Ovary (tissue), 9 donors: Measurements from ENCODE around the gene BICD2. TPM values are rescaled to one million over a fixed set of nuclear protein-coding genes. Genes with fewer than 3 reads are reported as not detected.

ENCODE experiments used
- DNase-seq, 5 donors: peaks; one replicate each; pipeline ENCODE4 v3.0.0-alpha.2; 2019 to 2020
- H3K27ac ChIP-seq, 2 donors: fragments of 200-600 bp; one replicate each; pipeline versions ENCODE4 v1.5.1 to v1.8.0; 2019 to 2022
- H3K27me3 ChIP-seq: fragments of 200-600 bp; one replicate; pipeline ENCODE4 v1.8.0; 2022
- H3K36me3 ChIP-seq: fragments of 200-600 bp; sonication (generic); one replicate; pipeline ENCODE4 v1.5.1; 2019
- H3K4me1 ChIP-seq: one replicate; pipeline ENCODE4 v1.8.1; 2013; ENCODE audit warnings: mild to moderate bottlenecking, moderate library complexity; ENCODE audit not compliant: insufficient read depth
- H3K4me3 ChIP-seq: fragments of 200-600 bp; sonication (generic); one replicate; pipeline ENCODE4 v1.5.1; 2017
- H3K9me3 ChIP-seq, 2 donors: fragments of 200-600 bp in 1 of 2; sonication (generic) in 1 of 2; one replicate each; pipeline versions ENCODE4 v1.5.1 to v1.8.1; 2013 to 2019; ENCODE audit warnings: mild to moderate bottlenecking in 1 of 2, moderate library complexity in 1 of 2
- EP300 ChIP-seq: sonication (generic); formaldehyde crosslinking; IDR thresholded peaks from one replicate; pipeline ENCODE4 v1.6.1; 2017; ENCODE audit warnings: antibody characterized with exemption
- POLR2A ChIP-seq: fragments of 450-650 bp; IDR thresholded peaks from one replicate; pipeline ENCODE4 v1.6.1; 2017; ENCODE audit warnings: antibody characterized with exemption, mild to moderate bottlenecking, moderate library complexity
- WGBS, 3 donors: extraction: QIAGEN DNeasy Blood & Tissue Kit in 1 of 3; methylation state at CpG; one replicate each; pipeline versions ENCODE4 v1.1.5 to v1.1.7; 2013 to 2017; 5-methylcytosine and 5-hydroxymethylcytosine counted together
- intact Hi-C, 4 donors: fragments of 100-400 bp; cut with DNase I; formaldehyde crosslinking; loops; one replicate each; pipeline versions ENCODE4 v1.11.0 to v1.15.1; 2022 to 2023
- polyA plus RNA-seq, 2 donors: library from polyadenylated mRNA; stranded (reverse); fragments of 200-250 nt in 1 of 2; fragments of 350-450 nt in 1 of 2; fragmentation: Illumina TruSeq in 1 of 2; extraction: RNeasy Lipid Tissue Mini Kit (QIAGEN cat#74804) in 1 of 2; gene quantifications; one replicate each; pipeline ENCODE4 v1.2.3, GENCODE V29; 2013 to 2014
- total RNA-seq, 7 donors: library from RNA; depleted of rRNA in 2 of 7; stranded (reverse); fragments of >200 nt in 2 of 7; fragmentation: NEBNext Ultra II Directional in 3 of 7; extraction: Animal tissue kit (Norgen Biotek cat#: 25700) in 3 of 7; gene quantifications; one replicate each; pipeline versions ENCODE4 v1.1.0 to v1.2.4, GENCODE V29; 2016 to 2023
- TF ChIP-seq, protein P1 (sequence below), 3 donors: fragments of 450-650 bp in 2 of 3; fragments of 200-600 bp in 1 of 3; IDR thresholded peaks; one replicate each; pipeline versions ENCODE4 v1.5.1 to v1.8.0; 2016 to 2022; ENCODE audit warnings: antibody characterized with exemption in 3 of 3, mild to moderate bottlenecking in 1 of 3
- donor health status: DM: no; HTN: no; CAD: no; lungs with moderate emphysema.
- donor health status: DM: no; HTN: no; CAD: no.
- donor health status: Bipolar disorder and iron deficiency.
- donor health status: DM: yes; HTN: yes; CAD: no.
- donor health status: DM: no; HTN: no; CAD: no.
- donor health status: DM: yes; HTN: yes; CAD: no.

Gene BICD2
- total and polyA plus RNA-seq, 9 donors: 13.9 to 28.7 (median 20.6) TPM

GRCh38 chr9:92663951-92664350 is 100.7 kb downstream of the BICD2 start:
- H3K4me1 ChIP-seq: no peaks in the 10 kb centered on the region
- no peak overlapping the region for H3K27ac ChIP-seq
- WGBS, 3 donors: 89 to 93% (median 91%) methylated on average over 10 of the region's 10 CpGs
- H3K4me3 ChIP-seq: no peak overlapping the region
- no peaks in the 10 kb centered on the region for H3K36me3 ChIP-seq
- DNase-seq: peak in 1 of 5 donors; percentile 24
- TF ChIP-seq, protein P1, sequence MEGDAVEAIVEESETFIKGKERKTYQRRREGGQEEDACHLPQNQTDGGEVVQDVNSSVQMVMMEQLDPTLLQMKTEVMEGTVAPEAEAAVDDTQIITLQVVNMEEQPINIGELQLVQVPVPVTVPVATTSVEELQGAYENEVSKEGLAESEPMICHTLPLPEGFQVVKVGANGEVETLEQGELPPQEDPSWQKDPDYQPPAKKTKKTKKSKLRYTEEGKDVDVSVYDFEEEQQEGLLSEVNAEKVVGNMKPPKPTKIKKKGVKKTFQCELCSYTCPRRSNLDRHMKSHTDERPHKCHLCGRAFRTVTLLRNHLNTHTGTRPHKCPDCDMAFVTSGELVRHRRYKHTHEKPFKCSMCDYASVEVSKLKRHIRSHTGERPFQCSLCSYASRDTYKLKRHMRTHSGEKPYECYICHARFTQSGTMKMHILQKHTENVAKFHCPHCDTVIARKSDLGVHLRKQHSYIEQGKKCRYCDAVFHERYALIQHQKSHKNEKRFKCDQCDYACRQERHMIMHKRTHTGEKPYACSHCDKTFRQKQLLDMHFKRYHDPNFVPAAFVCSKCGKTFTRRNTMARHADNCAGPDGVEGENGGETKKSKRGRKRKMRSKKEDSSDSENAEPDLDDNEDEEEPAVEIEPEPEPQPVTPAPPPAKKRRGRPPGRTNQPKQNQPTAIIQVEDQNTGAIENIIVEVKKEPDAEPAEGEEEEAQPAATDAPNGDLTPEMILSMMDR (IDR thresholded peaks at IDR 0.05): no peak
- TF ChIP-seq POLR2A (no peak), EP300 (no peak)
- H3K27me3 ChIP-seq: no peaks in the 10 kb centered on the region
- intact Hi-C loops: no loop called here
- no peaks in the 10 kb centered on the region for H3K9me3 ChIP-seq

GRCh38 chr9:92663126-92663525 is 101.5 kb downstream of the BICD2 start:
- WGBS, 3 donors: 94 to 98% (median 94%) methylated on average over 3 of the region's 3 CpGs
- Histone ChIP-seq H3K27ac (no peak overlapping the region), H3K9me3 (no peaks in the 10 kb centered on the region), H3K4me3 (no peak overlapping the region), H3K27me3 (no peaks in the 10 kb centered on the region), H3K4me1 (no peaks in the 10 kb centered on the region), H3K36me3 (no peaks in the 10 kb centered on the region)
- intact Hi-C loops: no loop called here
- peak in 1 of 5 donors; percentile 7 for DNase-seq
- TF ChIP-seq, protein P1 (IDR thresholded peaks at IDR 0.05): no peak
- TF ChIP-seq EP300: no peak
- TF ChIP-seq POLR2A: no peak

DNA sequence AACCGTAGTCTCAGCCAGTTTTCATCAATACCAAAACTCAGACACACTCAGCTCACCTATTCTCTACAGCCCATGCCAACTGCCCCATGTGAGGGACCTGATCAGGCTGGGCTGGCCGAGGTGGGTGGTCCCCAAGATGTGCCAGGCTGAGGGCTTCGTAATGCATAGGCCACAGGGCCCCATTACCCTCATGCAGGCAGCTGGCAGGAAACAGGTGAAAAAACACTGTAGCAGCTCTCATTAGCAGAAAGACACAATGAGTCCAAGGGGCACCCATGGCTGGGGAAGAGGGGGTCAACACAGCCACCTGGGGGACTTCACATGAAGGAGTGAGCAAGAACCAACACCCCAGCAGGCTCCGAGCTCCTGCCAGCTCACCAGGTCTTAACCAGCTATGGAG is 102.9 kb downstream of the BICD2 start:
- H3K4me3 ChIP-seq: no peak overlapping the region
- TF ChIP-seq POLR2A (no peak), EP300 (no peak)
- TF ChIP-seq, protein P1 (IDR thresholded peaks at IDR 0.05): no peak
- WGBS, 3 donors: 91 to 93% (median 92%) methylated on average over 4 of the region's 4 CpGs
- H3K36me3 ChIP-seq: no peaks in the 10 kb centered on the region
- peak in 1 of 5 donors; percentile 4 for DNase-seq
- H3K27me3 ChIP-seq: no peaks in the 10 kb centered on the region
- no peaks in the 10 kb centered on the region for H3K4me1 ChIP-seq
- no peaks in the 10 kb centered on the region for H3K9me3 ChIP-seq
- intact Hi-C loops: no loop called here
- no peak overlapping the region for H3K27ac ChIP-seq

Other genes with a start within 250 kb of the BICD2 start
- 10 to 100 TPM; 35.0 to 80.2 (median 63.1) TPM for gene ECM2, start 228.8 kb downstream of the BICD2 start, total RNA-seq
- 10 to 100 TPM; 88.8 to 91.4 TPM for gene ECM2, start 228.8 kb downstream of the BICD2 start, polyA plus RNA-seq
- gene IPPK, start 94.7 kb downstream of the BICD2 start, total RNA-seq: 1 to 10 TPM; 5.7 to 8.5 (median 7.1) TPM
- 1 to 10 TPM; 4.7 to 6.2 TPM for gene IPPK, start 94.7 kb downstream of the BICD2 start, polyA plus RNA-seq
- 10 to 100 TPM in 5 of 7 donors, 1 to 10 TPM in 2; 5.4 to 16.9 (median 11.2) TPM for gene ZNF484, start 113.2 kb upstream of the BICD2 start, total RNA-seq
- gene ZNF484, start 113.2 kb upstream of the BICD2 start, polyA plus RNA-seq: 1 to 10 TPM; 2.7 to 4.5 TPM
- gene FGD3, start 182.7 kb upstream of the BICD2 start, total RNA-seq: 1 to 10 TPM; 1.3 to 6.7 (median 2.2) TPM
- 1 to 10 TPM; 1.1 to 1.4 TPM for gene FGD3, start 182.7 kb upstream of the BICD2 start, polyA plus RNA-seq